GM20431 (cell line): ENCODE measurements around the gene ADM5.

Experiments used
- in situ Hi-C: fragments of 300-500 bp; cut with MseI, MboI; formaldehyde crosslinking; loops from one replicate; pipeline ENCODE4 v1.15.0; 2020; ENCODE audit warnings: low sequenced_read_pairs; ENCODE audit not compliant: unreplicated experiment

Gene ADM5

GRCh38 chr19:49657493-49658138 lies 31.8 kb upstream of the ADM5 start:
- in situ Hi-C loops, result no loop called here

DNA sequence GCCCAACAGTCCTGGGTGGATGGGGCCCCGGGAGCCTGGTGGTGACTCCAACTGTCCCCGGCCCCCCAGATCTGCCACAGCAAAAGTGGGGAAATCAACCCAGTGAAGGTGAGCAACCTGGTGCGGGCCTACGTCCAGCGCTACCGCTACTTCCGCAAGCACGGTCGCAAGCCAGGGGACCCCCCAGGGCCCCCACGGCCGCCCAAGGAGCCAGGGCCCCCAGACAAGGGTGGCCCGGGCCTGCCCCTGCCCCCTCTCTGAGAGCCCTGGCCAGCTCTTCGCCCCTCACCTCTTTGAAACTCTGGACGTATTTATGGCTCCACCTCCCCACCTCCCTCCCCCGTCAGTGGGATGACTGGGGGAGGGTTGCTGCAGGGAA lies 31.3 kb upstream of the ADM5 start:
- in situ Hi-C loops, result no loop called here

- in situ Hi-C loops, result no loop called here
These were observed 30.6 kb upstream of the ADM5 start for GRCh38 chr19:49658566-49659442.

- in situ Hi-C loops, result no loop called here
These were observed 28.9 kb upstream of the ADM5 start for GRCh38 chr19:49660338-49660961.

DNA sequence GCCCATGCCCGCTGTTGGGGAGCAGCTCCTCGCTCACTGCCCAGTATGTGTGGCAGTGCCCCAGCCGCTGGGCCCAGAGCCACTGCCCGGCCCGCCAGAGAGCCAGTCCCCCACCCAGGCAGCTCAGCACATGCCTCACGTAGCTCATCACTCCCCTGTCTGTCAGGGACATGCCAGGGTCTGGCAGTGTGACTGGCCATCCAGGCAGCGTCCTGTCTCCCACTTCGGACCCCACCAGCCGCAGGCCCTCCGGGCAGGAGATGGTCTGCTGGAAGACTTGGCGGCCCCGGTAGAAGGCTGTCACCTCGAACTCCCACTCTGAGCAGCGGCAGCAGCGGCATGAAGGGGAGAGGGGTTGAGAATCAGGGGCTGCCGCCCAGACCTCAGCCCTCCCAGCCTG lies 27.4 kb upstream of the ADM5 start:
- in situ Hi-C loops, result no loop called here

GRCh38 chr19:49663224-49663623 lies 26.2 kb upstream of the ADM5 start:
- in situ Hi-C loops, result no loop called here

- in situ Hi-C loops, result no loop called here
These were observed 25.0 kb upstream of the ADM5 start for GRCh38 chr19:49664171-49665035.

- in situ Hi-C loops, result no loop called here
These were observed 24.4 kb upstream of the ADM5 start for GRCh38 chr19:49665036-49665350.

DNA sequence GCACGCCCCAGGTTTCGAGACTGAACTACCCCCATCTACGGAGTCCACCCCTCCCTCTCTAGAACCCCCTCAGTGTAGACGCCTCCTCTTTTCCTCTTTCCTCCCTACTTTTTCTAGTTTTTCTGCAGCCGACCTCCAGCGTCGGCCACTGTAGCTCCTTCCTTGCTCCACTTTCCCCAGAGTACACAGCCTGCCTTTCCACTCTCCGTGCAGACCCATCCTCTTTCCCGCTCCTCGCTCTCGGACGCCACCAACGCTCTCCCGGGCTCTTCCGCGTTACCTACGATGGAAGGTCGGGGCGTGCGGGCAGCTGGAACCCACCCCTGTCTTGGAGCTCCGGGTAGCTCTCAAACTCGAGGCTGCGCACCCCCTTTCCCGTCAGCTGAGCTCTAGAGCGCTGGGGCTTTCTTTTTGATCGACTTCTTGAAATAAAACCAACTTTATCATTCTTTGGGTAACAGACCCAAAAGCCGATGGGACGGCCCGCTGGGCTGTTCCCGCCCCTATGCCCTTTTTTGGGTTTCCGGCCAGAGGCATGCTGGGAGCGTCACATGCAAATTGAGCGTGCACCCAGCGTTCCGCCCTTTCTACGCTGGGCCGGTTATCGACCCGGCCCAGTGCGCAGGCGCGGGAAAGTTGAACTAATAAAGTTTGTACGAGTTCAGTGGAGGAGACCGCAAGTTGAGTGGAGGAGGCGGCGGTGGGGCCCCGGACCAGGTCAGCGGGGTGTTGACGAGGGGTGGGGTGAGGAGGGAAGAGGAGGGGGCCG lies 23.9 kb upstream of the ADM5 start, which contains the start of the genes BCL2L12 and IRF3:
Gene BCL2L12, plus strand, starts transcription at position 583 of the 769 bp plus-strand sequence. CDS start 760 bp downstream, outside the sequence.
Gene IRF3, minus strand, starts transcription at position 507 of the 769 bp plus-strand sequence. CDS start 1,019 bp downstream, outside the sequence.
- in situ Hi-C loops, result no loop called here

- in situ Hi-C loops, result no loop called here
These were observed 23.3 kb upstream of the ADM5 start for GRCh38 chr19:49666120-49666444.

DNA sequence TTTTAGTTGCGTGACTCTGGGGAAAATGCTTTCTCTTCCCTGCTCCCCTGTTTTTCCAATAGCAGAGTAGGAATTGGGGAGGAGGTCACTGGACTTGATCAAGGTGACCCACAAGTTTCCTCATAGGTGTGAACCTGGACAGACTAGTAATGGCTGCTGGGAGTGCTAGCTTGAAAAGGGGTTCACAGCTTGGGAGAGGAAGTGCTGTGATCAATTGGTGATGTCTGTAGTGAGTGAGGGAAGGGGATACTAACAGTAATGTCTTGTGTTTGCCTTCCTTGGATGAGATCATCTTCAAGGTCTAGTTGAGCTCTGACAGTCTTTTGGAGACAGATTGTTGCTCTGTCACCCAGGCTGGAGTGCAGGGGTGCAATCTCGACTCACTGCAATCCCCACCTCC lies 21.9 kb upstream of the ADM5 start:
- in situ Hi-C loops, result no loop called here

DNA sequence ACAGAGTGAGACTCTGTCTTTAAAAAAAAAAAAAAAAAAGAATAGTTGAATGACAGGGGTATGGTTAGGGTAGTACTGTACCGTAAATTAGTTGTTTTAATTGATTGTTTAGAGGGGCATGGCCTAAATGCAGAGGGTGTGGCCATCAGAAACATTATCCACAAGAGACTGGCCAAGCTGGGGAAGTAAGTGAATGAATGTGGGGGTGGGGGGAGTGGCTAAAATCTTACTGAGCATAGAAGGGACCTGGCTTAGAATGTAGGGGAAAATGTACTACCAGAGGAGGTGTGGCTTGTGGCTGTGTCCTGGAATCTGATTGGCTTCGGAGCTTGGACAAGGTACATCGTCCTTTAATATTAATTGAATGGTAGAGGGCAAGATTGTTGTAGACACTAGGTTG lies 19.9 kb upstream of the ADM5 start:
- in situ Hi-C loops, result no loop called here

- in situ Hi-C loops, result no loop called here
These were observed 17.1 kb upstream of the ADM5 start for GRCh38 chr19:49672131-49672919.

DNA sequence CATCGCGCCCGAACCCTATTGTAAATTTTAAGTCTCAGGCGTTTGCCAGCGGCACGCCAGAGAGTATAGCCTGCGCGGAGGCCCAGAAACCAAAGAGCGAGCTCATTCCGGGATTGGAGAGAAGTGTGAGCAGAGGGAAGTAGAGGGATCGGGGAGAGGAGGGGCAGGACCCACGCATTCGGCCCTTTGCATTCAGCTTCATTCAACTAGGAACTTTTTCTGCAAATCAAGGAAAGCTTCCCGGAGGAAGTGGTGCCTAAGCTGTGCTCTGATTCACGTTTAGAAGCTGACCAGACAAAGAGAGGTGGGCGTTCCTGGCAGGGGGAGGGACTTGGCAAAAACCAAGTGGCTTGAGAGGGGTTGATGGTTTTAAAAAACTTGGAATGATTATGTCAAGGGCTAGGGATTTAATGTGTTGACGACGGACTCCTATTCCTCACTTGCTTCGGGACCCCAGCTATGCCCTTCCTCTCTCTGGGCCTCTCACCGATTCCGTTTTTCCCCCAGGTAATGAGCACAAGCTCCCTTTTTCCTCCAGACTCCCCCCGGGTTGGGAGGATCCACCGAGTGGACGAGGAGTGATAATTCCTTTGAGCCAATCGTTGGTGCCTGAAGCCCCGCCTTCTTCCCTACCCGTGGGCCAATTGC lies 13.1 kb upstream of the ADM5 start:
- in situ Hi-C loops, result no loop called here

GRCh38 chr19:49676784-49677230 lies 12.6 kb upstream of the ADM5 start:
- in situ Hi-C loops, result no loop called here

DNA sequence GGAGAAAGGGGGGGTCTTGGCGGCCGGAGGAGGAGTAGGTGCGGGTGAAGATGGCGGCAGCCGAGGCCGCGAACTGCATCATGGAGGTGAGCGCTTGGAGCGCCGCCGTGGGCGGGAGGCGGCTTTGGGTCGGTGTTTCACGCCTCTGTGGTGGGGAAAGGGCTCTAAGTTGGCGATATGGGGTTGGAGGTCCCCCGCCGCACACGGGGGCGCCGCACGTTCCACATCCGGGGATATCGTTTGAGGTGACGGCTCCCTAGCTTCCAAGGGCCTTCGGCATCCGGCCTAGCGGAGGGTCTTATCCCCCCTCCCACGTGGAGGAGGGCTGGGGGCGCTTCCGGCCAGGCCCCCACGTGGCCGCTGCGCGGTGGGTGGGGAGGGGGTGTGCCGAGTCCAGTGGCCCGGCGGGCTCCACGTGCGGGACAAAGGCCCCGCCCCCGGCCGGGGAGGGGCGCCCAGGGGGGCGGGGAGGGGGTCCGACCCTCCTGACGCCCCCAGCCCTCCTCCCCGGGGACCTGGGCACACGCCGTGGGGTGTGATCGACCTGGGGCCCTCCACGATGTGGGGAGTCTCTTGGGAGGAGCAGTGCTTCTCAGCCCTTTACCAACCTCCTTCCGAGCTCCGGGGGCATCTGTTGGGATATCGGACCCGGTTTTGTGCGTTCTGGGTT lies 12.0 kb upstream of the ADM5 start, which contains the start of gene PRMT1:
Gene PRMT1, plus strand, starts transcription at position 41 of the 670 bp plus-strand sequence. Its CDS starts 10 bp downstream, at position 51.
- in situ Hi-C loops, result no loop called here

- in situ Hi-C loops, result no loop called here
These were observed 11.3 kb upstream of the ADM5 start for GRCh38 chr19:49677901-49678674.
